ENCODE data around the gene PIK3R5. TPM values are rescaled to one million over a fixed set of nuclear protein-coding genes. Genes with fewer than 3 reads are reported as not detected.

Gene PIK3R5
- total RNA-seq, 1 experiment from 2014 or later, result 5.9 TPM

DNA sequence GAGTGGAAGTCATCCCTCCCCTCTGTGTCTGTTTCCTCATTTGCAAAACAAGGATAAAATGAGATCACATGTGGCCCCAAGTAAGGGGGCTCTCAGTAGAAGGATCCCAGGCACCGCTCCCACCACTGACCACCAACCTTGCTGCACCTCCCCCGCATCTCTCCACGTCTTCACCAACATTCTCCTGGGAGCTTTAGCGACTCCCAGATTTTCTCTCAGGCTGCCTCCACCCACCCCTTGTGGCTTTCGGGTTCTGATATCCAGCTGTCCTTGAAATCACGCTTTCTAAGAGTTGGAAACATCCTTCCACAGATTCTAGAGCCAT is 39.4 kb upstream of the PIK3R5 start (continued):
- TF ChIP-seq ELF4 (CRISPR knock-in tag; IDR thresholded peaks at IDR 0.05; ENCODE audit: low read depth) (no peak), ZNF219 (CRISPR knock-in tag; IDR thresholded peaks at IDR 0.05; ENCODE audit: borderline replicate concordance) (no peak), ZNF423 (CRISPR knock-in tag; IDR thresholded peaks at IDR 0.05) (no peak), ATF1 (CRISPR knock-in tag; IDR thresholded peaks at IDR 0.05) (no peak), OVOL2 (CRISPR knock-in tag; IDR thresholded peaks at IDR 0.05; ENCODE audit: borderline replicate concordance) (no peak), SMAD3 (CRISPR knock-in tag; IDR thresholded peaks at IDR 0.05; ENCODE audit: borderline replicate concordance) (no peak)
- TF ChIP-seq, protein P1, sequence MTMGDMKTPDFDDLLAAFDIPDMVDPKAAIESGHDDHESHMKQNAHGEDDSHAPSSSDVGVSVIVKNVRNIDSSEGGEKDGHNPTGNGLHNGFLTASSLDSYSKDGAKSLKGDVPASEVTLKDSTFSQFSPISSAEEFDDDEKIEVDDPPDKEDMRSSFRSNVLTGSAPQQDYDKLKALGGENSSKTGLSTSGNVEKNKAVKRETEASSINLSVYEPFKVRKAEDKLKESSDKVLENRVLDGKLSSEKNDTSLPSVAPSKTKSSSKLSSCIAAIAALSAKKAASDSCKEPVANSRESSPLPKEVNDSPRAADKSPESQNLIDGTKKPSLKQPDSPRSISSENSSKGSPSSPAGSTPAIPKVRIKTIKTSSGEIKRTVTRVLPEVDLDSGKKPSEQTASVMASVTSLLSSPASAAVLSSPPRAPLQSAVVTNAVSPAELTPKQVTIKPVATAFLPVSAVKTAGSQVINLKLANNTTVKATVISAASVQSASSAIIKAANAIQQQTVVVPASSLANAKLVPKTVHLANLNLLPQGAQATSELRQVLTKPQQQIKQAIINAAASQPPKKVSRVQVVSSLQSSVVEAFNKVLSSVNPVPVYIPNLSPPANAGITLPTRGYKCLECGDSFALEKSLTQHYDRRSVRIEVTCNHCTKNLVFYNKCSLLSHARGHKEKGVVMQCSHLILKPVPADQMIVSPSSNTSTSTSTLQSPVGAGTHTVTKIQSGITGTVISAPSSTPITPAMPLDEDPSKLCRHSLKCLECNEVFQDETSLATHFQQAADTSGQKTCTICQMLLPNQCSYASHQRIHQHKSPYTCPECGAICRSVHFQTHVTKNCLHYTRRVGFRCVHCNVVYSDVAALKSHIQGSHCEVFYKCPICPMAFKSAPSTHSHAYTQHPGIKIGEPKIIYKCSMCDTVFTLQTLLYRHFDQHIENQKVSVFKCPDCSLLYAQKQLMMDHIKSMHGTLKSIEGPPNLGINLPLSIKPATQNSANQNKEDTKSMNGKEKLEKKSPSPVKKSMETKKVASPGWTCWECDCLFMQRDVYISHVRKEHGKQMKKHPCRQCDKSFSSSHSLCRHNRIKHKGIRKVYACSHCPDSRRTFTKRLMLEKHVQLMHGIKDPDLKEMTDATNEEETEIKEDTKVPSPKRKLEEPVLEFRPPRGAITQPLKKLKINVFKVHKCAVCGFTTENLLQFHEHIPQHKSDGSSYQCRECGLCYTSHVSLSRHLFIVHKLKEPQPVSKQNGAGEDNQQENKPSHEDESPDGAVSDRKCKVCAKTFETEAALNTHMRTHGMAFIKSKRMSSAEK (CRISPR knock-in tag; IDR thresholded peaks at IDR 0.05; ENCODE audit: borderline replicate concordance), result no peak
- TF ChIP-seq, protein P2, sequence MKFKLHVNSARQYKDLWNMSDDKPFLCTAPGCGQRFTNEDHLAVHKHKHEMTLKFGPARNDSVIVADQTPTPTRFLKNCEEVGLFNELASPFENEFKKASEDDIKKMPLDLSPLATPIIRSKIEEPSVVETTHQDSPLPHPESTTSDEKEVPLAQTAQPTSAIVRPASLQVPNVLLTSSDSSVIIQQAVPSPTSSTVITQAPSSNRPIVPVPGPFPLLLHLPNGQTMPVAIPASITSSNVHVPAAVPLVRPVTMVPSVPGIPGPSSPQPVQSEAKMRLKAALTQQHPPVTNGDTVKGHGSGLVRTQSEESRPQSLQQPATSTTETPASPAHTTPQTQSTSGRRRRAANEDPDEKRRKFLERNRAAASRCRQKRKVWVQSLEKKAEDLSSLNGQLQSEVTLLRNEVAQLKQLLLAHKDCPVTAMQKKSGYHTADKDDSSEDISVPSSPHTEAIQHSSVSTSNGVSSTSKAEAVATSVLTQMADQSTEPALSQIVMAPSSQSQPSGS (CRISPR knock-in tag; IDR thresholded peaks at IDR 0.05; ENCODE audit: borderline replicate concordance, low read depth), result no peak
- TF ChIP-seq, protein P3, sequence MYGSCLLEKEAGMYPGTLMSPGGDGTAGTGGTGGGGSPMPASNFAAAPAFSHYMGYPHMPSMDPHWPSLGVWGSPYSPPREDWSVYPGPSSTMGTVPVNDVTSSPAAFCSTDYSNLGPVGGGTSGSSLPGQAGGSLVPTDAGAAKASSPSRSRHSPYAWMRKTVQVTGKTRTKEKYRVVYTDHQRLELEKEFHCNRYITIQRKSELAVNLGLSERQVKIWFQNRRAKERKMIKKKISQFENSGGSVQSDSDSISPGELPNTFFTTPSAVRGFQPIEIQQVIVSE (CRISPR knock-in tag; IDR thresholded peaks at IDR 0.05; ENCODE audit: borderline replicate concordance), result no peak
- TF ChIP-seq, protein P4, sequence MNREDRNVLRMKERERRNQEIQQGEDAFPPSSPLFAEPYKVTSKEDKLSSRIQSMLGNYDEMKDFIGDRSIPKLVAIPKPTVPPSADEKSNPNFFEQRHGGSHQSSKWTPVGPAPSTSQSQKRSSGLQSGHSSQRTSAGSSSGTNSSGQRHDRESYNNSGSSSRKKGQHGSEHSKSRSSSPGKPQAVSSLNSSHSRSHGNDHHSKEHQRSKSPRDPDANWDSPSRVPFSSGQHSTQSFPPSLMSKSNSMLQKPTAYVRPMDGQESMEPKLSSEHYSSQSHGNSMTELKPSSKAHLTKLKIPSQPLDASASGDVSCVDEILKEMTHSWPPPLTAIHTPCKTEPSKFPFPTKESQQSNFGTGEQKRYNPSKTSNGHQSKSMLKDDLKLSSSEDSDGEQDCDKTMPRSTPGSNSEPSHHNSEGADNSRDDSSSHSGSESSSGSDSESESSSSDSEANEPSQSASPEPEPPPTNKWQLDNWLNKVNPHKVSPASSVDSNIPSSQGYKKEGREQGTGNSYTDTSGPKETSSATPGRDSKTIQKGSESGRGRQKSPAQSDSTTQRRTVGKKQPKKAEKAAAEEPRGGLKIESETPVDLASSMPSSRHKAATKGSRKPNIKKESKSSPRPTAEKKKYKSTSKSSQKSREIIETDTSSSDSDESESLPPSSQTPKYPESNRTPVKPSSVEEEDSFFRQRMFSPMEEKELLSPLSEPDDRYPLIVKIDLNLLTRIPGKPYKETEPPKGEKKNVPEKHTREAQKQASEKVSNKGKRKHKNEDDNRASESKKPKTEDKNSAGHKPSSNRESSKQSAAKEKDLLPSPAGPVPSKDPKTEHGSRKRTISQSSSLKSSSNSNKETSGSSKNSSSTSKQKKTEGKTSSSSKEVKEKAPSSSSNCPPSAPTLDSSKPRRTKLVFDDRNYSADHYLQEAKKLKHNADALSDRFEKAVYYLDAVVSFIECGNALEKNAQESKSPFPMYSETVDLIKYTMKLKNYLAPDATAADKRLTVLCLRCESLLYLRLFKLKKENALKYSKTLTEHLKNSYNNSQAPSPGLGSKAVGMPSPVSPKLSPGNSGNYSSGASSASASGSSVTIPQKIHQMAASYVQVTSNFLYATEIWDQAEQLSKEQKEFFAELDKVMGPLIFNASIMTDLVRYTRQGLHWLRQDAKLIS (CRISPR knock-in tag; IDR thresholded peaks at IDR 0.05; ENCODE audit: borderline replicate concordance), result no peak

DNA sequence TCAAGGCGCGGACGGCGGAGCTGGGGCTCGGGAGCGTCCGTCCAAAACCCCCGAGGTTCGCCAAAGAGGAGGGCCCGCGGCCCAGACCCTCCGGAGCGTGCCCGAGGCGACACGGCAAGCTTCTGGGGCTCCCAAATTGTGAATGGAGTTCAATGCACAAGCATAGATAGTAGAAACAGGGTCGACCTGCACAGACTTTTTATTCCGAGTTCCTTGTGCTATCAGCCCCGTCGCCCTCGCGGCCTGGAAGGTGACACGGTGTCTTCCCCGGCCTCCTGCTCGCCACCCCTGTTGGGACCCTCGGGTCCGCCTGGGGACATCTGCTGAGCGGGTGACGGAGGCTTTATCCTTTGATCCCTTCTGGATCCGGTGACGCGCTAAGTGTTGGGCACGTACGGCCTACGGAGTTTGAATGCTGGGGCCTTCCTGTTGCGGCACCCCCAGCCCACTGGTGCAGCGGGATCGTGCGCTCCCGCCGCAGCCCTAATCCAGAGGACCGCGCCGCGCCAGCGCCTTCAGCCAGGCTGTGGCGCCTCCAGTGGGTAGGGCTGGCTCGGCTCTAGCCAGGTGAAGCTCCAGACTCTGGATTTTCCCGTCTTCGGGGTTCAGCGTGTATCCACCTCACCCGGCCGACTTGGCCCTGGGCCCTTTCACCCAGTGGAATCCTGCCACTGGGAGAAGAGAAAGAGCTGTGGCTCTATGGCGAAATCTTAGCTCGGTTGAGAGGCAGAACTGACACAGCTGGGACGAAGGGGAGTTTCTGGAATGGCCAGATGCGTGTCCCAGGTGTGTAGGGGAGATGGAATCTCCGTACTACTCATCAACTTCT is 38.8 kb upstream of the PIK3R5 start:
- ATAC-seq (peak; percentile 79), DNase-seq (ENCODE audit: low spot score) (peak; percentile 52)
- Mint-ChIP-seq H3K27me3 (ENCODE audit: low read depth) (peaks cover 88% of the 10 kb centered on the region), H3K27ac (no peak overlapping the region), H3K36me3 (no peaks in the 10 kb centered on the region; the same call in 1 of the 2 replicates), H3K4me1 (peaks cover 18% of the 10 kb centered on the region), H3K4me3 (peak overlapping the region; percentile 65), H3K9me3 (0 out of 2 replicates have a peak, but pooled peaks cover 5% of the 10 kb centered on the region)
- ChIA-PET CTCF (interaction anchor here (0.6 to 5.3 kb wide), 16 partner anchors 9 to 518 kb away, joined by 3 to 23 read pairs (median 4); partner anchors contain the start of gene NTN1), POLR2A (no interaction called here)
- TF ChIP-seq, protein P5, sequence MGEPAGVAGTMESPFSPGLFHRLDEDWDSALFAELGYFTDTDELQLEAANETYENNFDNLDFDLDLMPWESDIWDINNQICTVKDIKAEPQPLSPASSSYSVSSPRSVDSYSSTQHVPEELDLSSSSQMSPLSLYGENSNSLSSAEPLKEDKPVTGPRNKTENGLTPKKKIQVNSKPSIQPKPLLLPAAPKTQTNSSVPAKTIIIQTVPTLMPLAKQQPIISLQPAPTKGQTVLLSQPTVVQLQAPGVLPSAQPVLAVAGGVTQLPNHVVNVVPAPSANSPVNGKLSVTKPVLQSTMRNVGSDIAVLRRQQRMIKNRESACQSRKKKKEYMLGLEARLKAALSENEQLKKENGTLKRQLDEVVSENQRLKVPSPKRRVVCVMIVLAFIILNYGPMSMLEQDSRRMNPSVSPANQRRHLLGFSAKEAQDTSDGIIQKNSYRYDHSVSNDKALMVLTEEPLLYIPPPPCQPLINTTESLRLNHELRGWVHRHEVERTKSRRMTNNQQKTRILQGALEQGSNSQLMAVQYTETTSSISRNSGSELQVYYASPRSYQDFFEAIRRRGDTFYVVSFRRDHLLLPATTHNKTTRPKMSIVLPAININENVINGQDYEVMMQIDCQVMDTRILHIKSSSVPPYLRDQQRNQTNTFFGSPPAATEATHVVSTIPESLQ (CRISPR knock-in tag; IDR thresholded peaks at IDR 0.05), result no peak
- TF ChIP-seq, protein P6, sequence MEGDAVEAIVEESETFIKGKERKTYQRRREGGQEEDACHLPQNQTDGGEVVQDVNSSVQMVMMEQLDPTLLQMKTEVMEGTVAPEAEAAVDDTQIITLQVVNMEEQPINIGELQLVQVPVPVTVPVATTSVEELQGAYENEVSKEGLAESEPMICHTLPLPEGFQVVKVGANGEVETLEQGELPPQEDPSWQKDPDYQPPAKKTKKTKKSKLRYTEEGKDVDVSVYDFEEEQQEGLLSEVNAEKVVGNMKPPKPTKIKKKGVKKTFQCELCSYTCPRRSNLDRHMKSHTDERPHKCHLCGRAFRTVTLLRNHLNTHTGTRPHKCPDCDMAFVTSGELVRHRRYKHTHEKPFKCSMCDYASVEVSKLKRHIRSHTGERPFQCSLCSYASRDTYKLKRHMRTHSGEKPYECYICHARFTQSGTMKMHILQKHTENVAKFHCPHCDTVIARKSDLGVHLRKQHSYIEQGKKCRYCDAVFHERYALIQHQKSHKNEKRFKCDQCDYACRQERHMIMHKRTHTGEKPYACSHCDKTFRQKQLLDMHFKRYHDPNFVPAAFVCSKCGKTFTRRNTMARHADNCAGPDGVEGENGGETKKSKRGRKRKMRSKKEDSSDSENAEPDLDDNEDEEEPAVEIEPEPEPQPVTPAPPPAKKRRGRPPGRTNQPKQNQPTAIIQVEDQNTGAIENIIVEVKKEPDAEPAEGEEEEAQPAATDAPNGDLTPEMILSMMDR (IDR thresholded peaks at IDR 0.05), result no peak
- TF ChIP-seq ZBTB21 (CRISPR knock-in tag; IDR thresholded peaks at IDR 0.05; ENCODE audit: borderline replicate concordance) (no peak), TEAD4 (CRISPR knock-in tag; IDR thresholded peaks at IDR 0.05) (no peak), KAT7 (CRISPR knock-in tag; IDR thresholded peaks at IDR 0.05; ENCODE audit: borderline replicate concordance) (no peak), ZNF416 (CRISPR knock-in tag; IDR thresholded peaks at IDR 0.05) (no peak), ESRRA (CRISPR knock-in tag; IDR thresholded peaks at IDR 0.05; ENCODE audit: borderline replicate concordance) (no peak), ZNF121 (CRISPR knock-in tag; IDR thresholded peaks at IDR 0.05) (no peak)
- TF ChIP-seq, protein P7, sequence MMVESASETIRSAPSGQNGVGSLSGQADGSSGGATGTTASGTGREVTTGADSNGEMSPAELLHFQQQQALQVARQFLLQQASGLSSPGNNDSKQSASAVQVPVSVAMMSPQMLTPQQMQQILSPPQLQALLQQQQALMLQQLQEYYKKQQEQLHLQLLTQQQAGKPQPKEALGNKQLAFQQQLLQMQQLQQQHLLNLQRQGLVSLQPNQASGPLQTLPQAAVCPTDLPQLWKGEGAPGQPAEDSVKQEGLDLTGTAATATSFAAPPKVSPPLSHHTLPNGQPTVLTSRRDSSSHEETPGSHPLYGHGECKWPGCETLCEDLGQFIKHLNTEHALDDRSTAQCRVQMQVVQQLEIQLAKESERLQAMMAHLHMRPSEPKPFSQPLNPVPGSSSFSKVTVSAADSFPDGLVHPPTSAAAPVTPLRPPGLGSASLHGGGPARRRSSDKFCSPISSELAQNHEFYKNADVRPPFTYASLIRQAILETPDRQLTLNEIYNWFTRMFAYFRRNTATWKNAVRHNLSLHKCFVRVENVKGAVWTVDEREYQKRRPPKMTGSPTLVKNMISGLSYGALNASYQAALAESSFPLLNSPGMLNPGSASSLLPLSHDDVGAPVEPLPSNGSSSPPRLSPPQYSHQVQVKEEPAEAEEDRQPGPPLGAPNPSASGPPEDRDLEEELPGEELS (CRISPR knock-in tag; IDR thresholded peaks at IDR 0.05), result no peak

Measured in WTC11 (cell line).